ENCODE data around the gene CES2. TPM values are rescaled to one million over a fixed set of nuclear protein-coding genes. Genes with fewer than 3 reads are reported as not detected.

Gene CES2
- polyA plus RNA-seq, 1 of the 3 experiments (the other 2 are of a cell fraction): 33.1 TPM

- DNase-seq: no peak
- WGBS (ENCODE audit: low lambda C conversion rate): 66% methylated on average over 4 of the region's 7 CpGs
- H4K20me1 ChIP-seq (ENCODE audit: insufficient read depth): no peaks in the 10 kb centered on the region
- H3K4me3 ChIP-seq (ENCODE audit: low read depth in 2 of 2, low read length in 1 of 2): no peak overlapping the region
- H3F3A ChIP-seq (replicated peaks; ENCODE audit: insufficient read depth): peaks cover 14% of the 10 kb centered on the region
- ChIA-PET POLR2A (interaction anchor here (0.8 kb wide), 1 partner anchor 257 kb away, joined by 3 read pairs; no protein-coding TSS in a partner anchor), CTCF (interaction anchor here (0.6 to 3.6 kb wide), 9 partner anchors 8 to 272 kb away, joined by 3 to 22 read pairs (median 6); partner anchors contain the start of gene CES3)
- no peak overlapping the region for H3K27ac ChIP-seq (ENCODE audit: low read depth in 2 of 2, low read length in 1 of 2)
- no peaks in the 10 kb centered on the region; the same call in 1 of the 2 replicates for H3K9me3 ChIP-seq
- no peak overlapping the region for H3K4me2 ChIP-seq
- TF ChIP-seq RXRA (IDR thresholded peaks at IDR 0.05; ENCODE audit: borderline replicate concordance, low read depth) (no peak), CHD2 (IDR thresholded peaks at IDR 0.05; ENCODE audit: low read length, partially characterized antibody) (no peak), RCOR1 (IDR thresholded peaks at IDR 0.05; ENCODE audit: low read length) (no peak)
- H3K9me2 ChIP-seq: no peaks in the 10 kb centered on the region
- H3K36me3 ChIP-seq (replicated peaks in 1 of 2; ENCODE audit: control insufficient read depth in 1 of 2, insufficient read depth in 2 of 2, low read length in 1 of 2): peaks cover 5 to 23% of the 10 kb centered on the region in 2 experiments
- no peaks in the 10 kb centered on the region for H3K27me3 ChIP-seq (ENCODE audit: insufficient read depth)
- no peak overlapping the region for H3K9ac ChIP-seq
- H3K4me1 ChIP-seq (ENCODE audit: control insufficient read depth in 1 of 2, insufficient read depth in 2 of 2, low read depth in 1 of 2, low read length in 1 of 2): peaks cover 0 to 8% of the 10 kb centered on the region in 2 experiments; a peak in 1 of 4 replicates
- no peaks in the 10 kb centered on the region for H3K79me2 ChIP-seq (ENCODE audit: insufficient read depth)
- H2AFZ ChIP-seq (ENCODE audit: low read depth): no peak overlapping the region
These were observed 11.2 kb downstream of the CES2 start for GRCh38 chr16:66946541-66946940.

DNA sequence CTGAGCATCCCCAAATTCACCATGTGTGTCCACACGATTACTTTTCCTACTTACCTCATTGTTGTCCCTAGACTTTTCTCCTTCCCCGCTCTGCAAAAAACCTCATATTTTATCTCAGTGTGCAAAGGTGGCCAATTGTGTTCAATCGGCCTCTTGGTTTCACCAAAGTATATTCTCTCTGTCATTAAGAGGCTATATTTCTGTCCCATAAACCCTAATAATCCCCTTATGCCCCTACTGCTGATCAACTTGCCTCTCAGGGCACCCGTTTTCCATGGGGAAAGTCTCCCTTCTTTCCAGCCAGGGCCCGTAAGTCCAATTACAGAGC lies 11.6 kb downstream of the CES2 start:
- Histone ChIP-seq H2AFZ (ENCODE audit: low read depth) (no peak overlapping the region), H3K9me3 (no peaks in the 10 kb centered on the region; the same call in 1 of the 2 replicates), H3K4me3 (ENCODE audit: low read depth in 2 of 2, low read length in 1 of 2) (no peak overlapping the region; a peak in 1 of 4 replicates), H3K4me1 (ENCODE audit: control insufficient read depth in 1 of 2, insufficient read depth in 2 of 2, low read depth in 1 of 2, low read length in 1 of 2) (peaks cover 0 to 8% of the 10 kb centered on the region in 2 experiments; a peak in 1 of 4 replicates), H3F3A (replicated peaks; ENCODE audit: insufficient read depth) (peaks cover 14% of the 10 kb centered on the region), H3K27ac (ENCODE audit: low read depth in 2 of 2, low read length in 1 of 2) (no peak overlapping the region), H3K36me3 (replicated peaks in 1 of 2; ENCODE audit: control insufficient read depth in 1 of 2, insufficient read depth in 2 of 2, low read length in 1 of 2) (peaks cover 5 to 19% of the 10 kb centered on the region in 2 experiments), H3K79me2 (ENCODE audit: insufficient read depth) (no peaks in the 10 kb centered on the region), H4K20me1 (ENCODE audit: insufficient read depth) (no peaks in the 10 kb centered on the region), H3K9me2 (no peaks in the 10 kb centered on the region), H3K4me2 (no peak overlapping the region), H3K27me3 (ENCODE audit: insufficient read depth) (no peaks in the 10 kb centered on the region), H3K9ac (no peak overlapping the region)
- TF ChIP-seq NFIC (IDR thresholded peaks at IDR 0.05; ENCODE audit: borderline replicate concordance) (no peak), EZH2phosphoT487 (IDR thresholded peaks at IDR 0.05; ENCODE audit: borderline replicate concordance, low read depth) (no peak), GATA2 (CRISPR knock-in tag; IDR thresholded peaks at IDR 0.05) (no peak), FOSL2 (IDR thresholded peaks at IDR 0.05; ENCODE audit: borderline replicate concordance, low read depth) (no peak), MXI1 (IDR thresholded peaks at IDR 0.05; ENCODE audit: low read depth, low read length) (no peak), GABPA (IDR thresholded peaks at IDR 0.05; ENCODE audit: low read depth) (no peak), TAF1 (IDR thresholded peaks at IDR 0.05; ENCODE audit: borderline replicate concordance, low read depth, low read length) (no peak), YY1 (IDR thresholded peaks at IDR 0.05; ENCODE audit: low read depth) (no peak), ELF1 (IDR thresholded peaks at IDR 0.05) (no peak)
- TF ChIP-seq, protein P1, sequence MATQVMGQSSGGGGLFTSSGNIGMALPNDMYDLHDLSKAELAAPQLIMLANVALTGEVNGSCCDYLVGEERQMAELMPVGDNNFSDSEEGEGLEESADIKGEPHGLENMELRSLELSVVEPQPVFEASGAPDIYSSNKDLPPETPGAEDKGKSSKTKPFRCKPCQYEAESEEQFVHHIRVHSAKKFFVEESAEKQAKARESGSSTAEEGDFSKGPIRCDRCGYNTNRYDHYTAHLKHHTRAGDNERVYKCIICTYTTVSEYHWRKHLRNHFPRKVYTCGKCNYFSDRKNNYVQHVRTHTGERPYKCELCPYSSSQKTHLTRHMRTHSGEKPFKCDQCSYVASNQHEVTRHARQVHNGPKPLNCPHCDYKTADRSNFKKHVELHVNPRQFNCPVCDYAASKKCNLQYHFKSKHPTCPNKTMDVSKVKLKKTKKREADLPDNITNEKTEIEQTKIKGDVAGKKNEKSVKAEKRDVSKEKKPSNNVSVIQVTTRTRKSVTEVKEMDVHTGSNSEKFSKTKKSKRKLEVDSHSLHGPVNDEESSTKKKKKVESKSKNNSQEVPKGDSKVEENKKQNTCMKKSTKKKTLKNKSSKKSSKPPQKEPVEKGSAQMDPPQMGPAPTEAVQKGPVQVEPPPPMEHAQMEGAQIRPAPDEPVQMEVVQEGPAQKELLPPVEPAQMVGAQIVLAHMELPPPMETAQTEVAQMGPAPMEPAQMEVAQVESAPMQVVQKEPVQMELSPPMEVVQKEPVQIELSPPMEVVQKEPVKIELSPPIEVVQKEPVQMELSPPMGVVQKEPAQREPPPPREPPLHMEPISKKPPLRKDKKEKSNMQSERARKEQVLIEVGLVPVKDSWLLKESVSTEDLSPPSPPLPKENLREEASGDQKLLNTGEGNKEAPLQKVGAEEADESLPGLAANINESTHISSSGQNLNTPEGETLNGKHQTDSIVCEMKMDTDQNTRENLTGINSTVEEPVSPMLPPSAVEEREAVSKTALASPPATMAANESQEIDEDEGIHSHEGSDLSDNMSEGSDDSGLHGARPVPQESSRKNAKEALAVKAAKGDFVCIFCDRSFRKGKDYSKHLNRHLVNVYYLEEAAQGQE (IDR thresholded peaks at IDR 0.05; ENCODE audit: low read depth, low read length): no peak
- POLR2A ChIA-PET: no interaction called here
- DNase-seq: no peak
- WGBS (ENCODE audit: low lambda C conversion rate): 24% methylated on average over 5 of the region's 5 CpGs
- CTCF ChIA-PET: interaction anchor here (0.6 to 3.6 kb wide), 16 partner anchors 7 to 272 kb away, joined by 3 to 22 read pairs (median 4); partner anchors contain the start of gene CES3

Data from SK-N-SH (cell line).